B cell (primary cell): ENCODE results near the gene SSBP1. TPM values are rescaled to one million over a fixed set of nuclear protein-coding genes. Genes with fewer than 3 reads are reported as not detected.
A peak's percentile ranks its signal among the peaks of the same experiment; 100 is the strongest.

Experiments
- ATAC-seq: fragments of 200-7000 bp; cut with Tn5 transposase; one replicate; pipeline ENCODE4 v1.10.0; 2021; ENCODE audit warnings: low read depth, mild to moderate bottlenecking, moderate number of reproducible peaks, moderate library complexity
- CTCF ChIA-PET: fragments of 350-600 bp; sonication (Branson Sonifier 250); formaldehyde crosslinking; loops from one replicate; lab custom pipeline; 2021; ENCODE audit warnings: antibody characterized with exemption, inconsistent platforms; lab: Charles Lee
- POLR2A ChIA-PET: fragments of 350-600 bp; sonication (Branson Sonifier 250); formaldehyde crosslinking; loops from one replicate; lab custom pipeline; 2021; ENCODE audit warnings: antibody characterized with exemption; lab: Charles Lee
- DNase-seq: peaks from one replicate; pipeline ENCODE4 v3.0.0; 2013
- H2AFZ ChIP-seq: 2 replicates; pipeline ENCODE4 v1.6.1; 2012; ENCODE audit warnings: mild to moderate bottlenecking, low read depth, low read length; ENCODE audit not compliant: insufficient read depth, poor library complexity, severe bottlenecking
- H3K27ac ChIP-seq, 2 donors: 1 replicate in 1 of 2; 2 replicates in 1 of 2; pipeline ENCODE4 v1.5.1; 2012 to 2013; ENCODE audit warnings: low read length in 2 of 2, mild to moderate bottlenecking in 2 of 2, moderate library complexity in 1 of 2
- H3K27me3 ChIP-seq, 4 experiments: fragments of 200-600 bp in 1 of 4; sonication (generic) in 1 of 4; replicated peaks in 1 of 4; 1 replicate in 2 of 4; 2 replicates in 2 of 4; pipeline versions ENCODE4 v1.6.1 to v1.7.0; 2013 to 2016; ENCODE audit warnings: low read length in 3 of 4, mild to moderate bottlenecking in 2 of 4, mixed read lengths in 1 of 4, moderate library complexity in 1 of 4; ENCODE audit not compliant: insufficient read depth in 4 of 4, control insufficient read depth in 3 of 4; ENCODE audit errors: control extremely low read depth in 1 of 4
- H3K36me3 ChIP-seq, 2 experiments: replicated peaks in 1 of 2; 1 replicate in 1 of 2; 2 replicates in 1 of 2; pipeline versions ENCODE4 v1.6.1 to v1.7.1; 2013; ENCODE audit warnings: low read length in 1 of 2; ENCODE audit not compliant: insufficient read depth in 2 of 2, control insufficient read depth in 1 of 2; ENCODE audit errors: control extremely low read depth in 1 of 2, extremely low read depth in 1 of 2
- H3K4me1 ChIP-seq, 2 donors: fragments of 200-600 bp in 1 of 2; sonication (generic) in 1 of 2; 1 replicate in 1 of 2; 2 replicates in 1 of 2; pipeline versions ENCODE4 v1.5.1 to v1.6.1; 2013 to 2017; ENCODE audit warnings: low read length in 2 of 2; ENCODE audit not compliant: control insufficient read depth in 2 of 2, insufficient read depth in 2 of 2
- H3K4me2 ChIP-seq: replicated peaks from 2 replicates; pipeline ENCODE3; 2012; ENCODE audit warnings: mild to moderate bottlenecking, low read depth, low read length; ENCODE audit not compliant: poor library complexity, severe bottlenecking
- H3K4me3 ChIP-seq, 5 experiments: fragments of 200-600 bp in 1 of 5; sonication (generic) in 1 of 5; 1 replicate in 3 of 5; 2 replicates in 2 of 5; pipeline versions ENCODE4 v1.5.1 to v1.7.0; 2011 to 2016; ENCODE audit warnings: low read length in 4 of 5, mild to moderate bottlenecking in 4 of 5, low read depth in 2 of 5, control low read depth in 1 of 5, moderate library complexity in 1 of 5; ENCODE audit not compliant: insufficient read depth in 1 of 5; ENCODE audit errors: control extremely low read depth in 1 of 5, extremely low read depth in 1 of 5
- H3K79me2 ChIP-seq: fragments of 200-600 bp; sonication (generic); one replicate; pipeline ENCODE4 v1.6.0; 2016; ENCODE audit warnings: low read length; ENCODE audit not compliant: control insufficient read depth, insufficient read depth
- H3K9ac ChIP-seq: fragments of 200-600 bp; sonication (generic); 2 replicates; pipeline ENCODE4 v1.6.1; 2017; ENCODE audit warnings: mild to moderate bottlenecking, low read length, moderate library complexity
- H3K9me3 ChIP-seq, 3 donors: one replicate each; pipeline versions ENCODE4 v1.6.1 to v1.7.1; 2013; ENCODE audit warnings: low read length in 2 of 3; ENCODE audit not compliant: control insufficient read depth in 2 of 3, insufficient read depth in 1 of 3; ENCODE audit errors: control extremely low read depth in 1 of 3
- H4K20me1 ChIP-seq: 2 replicates; pipeline ENCODE4 v1.6.0; 2012; ENCODE audit warnings: mild to moderate bottlenecking, low read length; ENCODE audit not compliant: insufficient read depth, control insufficient read depth, poor library complexity, severe bottlenecking
- H3K27ac Mint-ChIP-seq: one replicate; pipeline ENCODE4 v1.8.0; 2021; ENCODE audit warnings: mixed read lengths
- H3K27me3 Mint-ChIP-seq: one replicate; pipeline ENCODE4 v1.8.0; 2021; ENCODE audit warnings: mixed read lengths
- H3K4me1 Mint-ChIP-seq: one replicate; pipeline ENCODE4 v1.8.0; 2021; ENCODE audit warnings: mixed read lengths
- H3K4me3 Mint-ChIP-seq: one replicate; pipeline ENCODE4 v1.8.0; 2021; ENCODE audit warnings: mixed read lengths
- H3K9me3 Mint-ChIP-seq: one replicate; pipeline ENCODE4 v1.8.0; 2022; ENCODE audit warnings: mixed read lengths; ENCODE audit not compliant: insufficient read depth
- EZH2 ChIP-seq: IDR thresholded peaks from 2 replicates; pipeline ENCODE4 v1.6.1; 2012; ENCODE audit warnings: borderline replicate concordance, low read depth, mild to moderate bottlenecking, moderate library complexity, low read length; ENCODE audit not compliant: insufficient read depth, poor library complexity, severe bottlenecking
- WGBS: methylation state at CpG from one replicate; pipeline ENCODE4 v1.1.5; 2013; ENCODE audit warnings: missing lambda C conversion rate; ENCODE audit not compliant: insufficient coverage; 5-methylcytosine and 5-hydroxymethylcytosine counted together
- intact Hi-C: fragments of 100-400 bp; cut with micrococcal nuclease; formaldehyde crosslinking; loops from one replicate; pipeline ENCODE4 v1.10.0; 2022
- polyA plus RNA-seq: library from polyadenylated mRNA; depleted of rRNA; stranded (reverse); fragments of >200 nt; gene quantifications from 2 replicates; pipeline ENCODE4 v1.2.3, GENCODE V29; 2012
- total RNA-seq, 2 donors: library from RNA; stranded (reverse); fragments of 120-200 nt in 1 of 2; gene quantifications; 1 replicate in 1 of 2; 2 replicates in 1 of 2; pipeline versions ENCODE4 v1.2.3 to v1.2.4, GENCODE V29; 2013 to 2022
- TF ChIP-seq, protein P1 (sequence below): fragments of 200-600 bp; IDR thresholded peaks from one replicate; pipeline ENCODE4 v1.8.0; 2022; ENCODE audit warnings: antibody characterized with exemption, mild to moderate bottlenecking

SSBP1 gene
- total and polyA plus RNA-seq, 2 donors (not counting 1 experiment from before 2014, with no cell fraction given), result 37.2 to 93.6 TPM

DNA sequence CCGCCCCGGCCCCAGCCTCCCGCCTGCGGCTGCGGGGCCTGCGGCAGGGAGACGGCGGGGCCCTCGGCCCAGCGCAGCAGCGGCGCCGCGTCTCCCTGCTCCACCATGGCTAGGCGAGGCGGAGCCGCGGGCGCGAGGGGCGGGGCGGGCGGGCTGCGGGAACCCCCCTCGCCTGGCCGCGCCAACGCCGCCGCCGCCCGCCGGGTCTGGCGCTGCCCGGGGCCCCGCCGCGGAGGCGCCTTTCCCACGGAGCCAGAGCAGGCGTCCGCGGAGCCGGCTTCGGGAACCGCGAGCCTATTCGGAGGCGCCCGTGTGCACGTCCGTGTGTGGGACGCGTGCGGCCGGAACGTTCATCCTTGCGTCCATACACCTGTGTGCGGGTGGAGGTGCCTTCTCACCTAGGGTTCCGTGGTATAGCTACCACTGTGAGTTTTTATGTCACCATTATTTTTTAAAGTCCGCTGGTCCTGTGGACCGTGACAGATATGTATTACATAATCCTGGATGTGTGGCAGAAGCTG is 36.1 kb upstream of the SSBP1 start, which contains the start of gene DENND11:
TSS of gene DENND11 (minus strand) at position 120 of the 521 bp plus-strand sequence. CDS start at position 107, 13 bp downstream.
- intact Hi-C loops, result loop anchor here (5.0 kb wide), 1 partner anchor 780 kb away; the partner anchor contains the start of gene BRAF
- under 1% methylated on average over 59 of the region's 62 CpGs for WGBS
- TF ChIP-seq, protein P1, sequence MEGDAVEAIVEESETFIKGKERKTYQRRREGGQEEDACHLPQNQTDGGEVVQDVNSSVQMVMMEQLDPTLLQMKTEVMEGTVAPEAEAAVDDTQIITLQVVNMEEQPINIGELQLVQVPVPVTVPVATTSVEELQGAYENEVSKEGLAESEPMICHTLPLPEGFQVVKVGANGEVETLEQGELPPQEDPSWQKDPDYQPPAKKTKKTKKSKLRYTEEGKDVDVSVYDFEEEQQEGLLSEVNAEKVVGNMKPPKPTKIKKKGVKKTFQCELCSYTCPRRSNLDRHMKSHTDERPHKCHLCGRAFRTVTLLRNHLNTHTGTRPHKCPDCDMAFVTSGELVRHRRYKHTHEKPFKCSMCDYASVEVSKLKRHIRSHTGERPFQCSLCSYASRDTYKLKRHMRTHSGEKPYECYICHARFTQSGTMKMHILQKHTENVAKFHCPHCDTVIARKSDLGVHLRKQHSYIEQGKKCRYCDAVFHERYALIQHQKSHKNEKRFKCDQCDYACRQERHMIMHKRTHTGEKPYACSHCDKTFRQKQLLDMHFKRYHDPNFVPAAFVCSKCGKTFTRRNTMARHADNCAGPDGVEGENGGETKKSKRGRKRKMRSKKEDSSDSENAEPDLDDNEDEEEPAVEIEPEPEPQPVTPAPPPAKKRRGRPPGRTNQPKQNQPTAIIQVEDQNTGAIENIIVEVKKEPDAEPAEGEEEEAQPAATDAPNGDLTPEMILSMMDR, result no peak
- DNase-seq (peak; percentile 84), ATAC-seq (peak; percentile 68)
- Histone ChIP-seq H3K79me2 (peaks cover 53% of the 10 kb centered on the region), H3K27ac (peak within 1 kb of the TSS; percentile 70 to 94), H3K4me2 (peak within 1 kb of the TSS; percentile 82), H3K4me1 (peaks cover 34 to 38% of the 10 kb centered on the region in 2 donors), H3K4me3 (peak within 1 kb of the TSS; percentile 54 to 80 (median 68)), H3K9ac (peak within 1 kb of the TSS; percentile 79), H4K20me1 (peaks cover 10% of the 10 kb centered on the region), H2AFZ (peak within 1 kb of the TSS; percentile 86), H3K36me3 (no peaks in the 10 kb centered on the region), H3K9me3 (no peaks in the 10 kb centered on the region), H3K27me3 (no peaks in the 10 kb centered on the region)
- Mint-ChIP-seq H3K4me1 (peaks cover 50% of the 10 kb centered on the region), H3K27ac (peak within 1 kb of the TSS; percentile 92), H3K9me3 (no peaks in the 10 kb centered on the region), H3K4me3 (peak within 1 kb of the TSS; percentile 89), H3K27me3 (no peaks in the 10 kb centered on the region)
- CTCF ChIA-PET, result interaction anchor here (0.8 to 6.4 kb wide), 7 partner anchors 11 to 168 kb away, joined by 3 to 43 read pairs (median 4); partner anchors contain the start of gene SSBP1
- POLR2A ChIA-PET, result interaction anchor here (0.5 to 4.7 kb wide), 3 partner anchors 35 to 1225 kb away, joined by 4 to 21 read pairs (median 5); partner anchors contain the start of gene SSBP1

DNA sequence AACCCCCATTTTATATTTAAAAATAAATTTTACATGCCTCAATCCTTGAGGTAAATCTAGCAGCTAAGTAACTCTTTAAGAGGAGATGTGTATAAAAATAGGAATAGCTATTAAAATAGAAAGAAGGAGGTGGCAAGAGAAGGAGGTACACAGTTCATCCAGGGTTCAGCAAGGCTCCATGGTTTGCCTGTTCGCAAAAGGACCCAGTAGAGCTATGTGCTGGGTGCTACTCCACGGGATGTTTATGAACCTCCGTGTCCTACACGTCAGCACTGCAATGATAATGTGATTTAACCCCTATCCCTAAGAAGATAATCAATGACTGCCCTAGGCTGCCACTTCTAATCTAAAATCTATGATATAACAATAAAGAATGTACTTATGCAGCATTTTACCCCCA is 35.3 kb upstream of the SSBP1 start:
- H3K27ac ChIP-seq, result peak overlapping the region in 1 of 2 donors; percentile 94
- H3K4me3 ChIP-seq, result peak overlapping the region in 1 of 5 experiments; percentile 80
- intact Hi-C loops, result loop anchor here (5.0 kb wide), 1 partner anchor 781 kb away; the partner anchor contains the start of gene BRAF
- H2AFZ ChIP-seq, result peak overlapping the region; percentile 86
- Mint-ChIP-seq H3K4me1 (peaks cover 42% of the 10 kb centered on the region), H3K9me3 (no peaks in the 10 kb centered on the region), H3K4me3 (peak overlapping the region; percentile 89), H3K27me3 (peaks cover 4% of the 10 kb centered on the region), H3K27ac (no peak overlapping the region)
- no peak for TF ChIP-seq EZH2
- TF ChIP-seq, protein P1, result no peak
- POLR2A ChIA-PET, result interaction anchor here (0.7 to 4.7 kb wide), 3 partner anchors 21 to 36 kb away, joined by 3 to 21 read pairs (median 4); partner anchors contain the start of gene SSBP1
- ATAC-seq (no peak), DNase-seq (no peak)
- peaks cover 8% of the 10 kb centered on the region for H4K20me1 ChIP-seq
- no peaks in the 10 kb centered on the region for H3K27me3 ChIP-seq
- H3K9me3 ChIP-seq, result no peaks in the 10 kb centered on the region
- CTCF ChIA-PET, result interaction anchor here (0.8 to 6.4 kb wide), 6 partner anchors 10 to 54 kb away, joined by 3 to 43 read pairs (median 4); partner anchors contain the start of gene SSBP1
- peak overlapping the region; percentile 80 for H3K4me2 ChIP-seq
- H3K4me1 ChIP-seq, result peaks cover 32 to 37% of the 10 kb centered on the region in 2 donors
- peak overlapping the region; percentile 79 for H3K9ac ChIP-seq
- 100% methylated on average over 1 of the region's 4 CpGs for WGBS
- H3K79me2 ChIP-seq, result peaks cover 45% of the 10 kb centered on the region
- H3K36me3 ChIP-seq, result no peaks in the 10 kb centered on the region
